DOHH2 (cell line): Measurements from ENCODE around the gene SLC7A6OS.

ENCODE experiments used
- H3F3A ChIP-seq: fragments of 200-600 bp; sonication (generic), shearing (Covaris generic); 2 replicates; pipeline ENCODE4 v1.6.0; 2016; ENCODE audit warnings: antibody characterized with exemption, mild to moderate bottlenecking; ENCODE audit not compliant: control insufficient read depth, insufficient read depth
- H3K27ac ChIP-seq: fragments of 200-600 bp; sonication (generic); 2 replicates; pipeline ENCODE4 v1.5.1; 2014; ENCODE audit warnings: low read depth, mild to moderate bottlenecking, low read length, moderate library complexity
- H3K27me3 ChIP-seq: fragments of 200-600 bp; sonication (generic); 2 replicates; pipeline ENCODE4 v1.6.1; 2014; ENCODE audit warnings: mild to moderate bottlenecking, low read length, mixed read lengths; ENCODE audit not compliant: control insufficient read depth
- H3K36me3 ChIP-seq: fragments of 200-600 bp; sonication (generic); 2 replicates; pipeline ENCODE4 v1.6.1; 2014; ENCODE audit warnings: mild to moderate bottlenecking, low read length, moderate library complexity, mixed read lengths; ENCODE audit not compliant: control insufficient read depth
- H3K4me1 ChIP-seq: fragments of 200-600 bp; sonication (generic); 2 replicates; pipeline ENCODE4 v1.6.1; 2014; ENCODE audit warnings: mild to moderate bottlenecking, low read length, mixed read lengths; ENCODE audit not compliant: control insufficient read depth
- H3K4me2 ChIP-seq: fragments of 200-600 bp; sonication (generic); 2 replicates; pipeline ENCODE4 v1.6.0; 2014; ENCODE audit warnings: mild to moderate bottlenecking, low read length, moderate library complexity
- H3K4me3 ChIP-seq: fragments of 200-600 bp; sonication (generic); 2 replicates; pipeline ENCODE4 v1.5.1; 2014; ENCODE audit warnings: mild to moderate bottlenecking, low read length, mixed read lengths
- H3K79me2 ChIP-seq: fragments of 200-600 bp; sonication (generic); 2 replicates; pipeline ENCODE4 v1.6.1; 2014; ENCODE audit warnings: mild to moderate bottlenecking, low read length, mixed read lengths; ENCODE audit not compliant: control insufficient read depth
- H3K9me2 ChIP-seq: fragments of 200-600 bp; sonication (generic); replicated peaks from 2 replicates; pipeline ENCODE4 v1.6.1; 2014; ENCODE audit warnings: mild to moderate bottlenecking, low read length, mixed read lengths; ENCODE audit not compliant: control insufficient read depth
- H3K9me3 ChIP-seq: fragments of 200-600 bp; sonication (generic); 2 replicates; pipeline ENCODE4 v1.6.1; 2014; ENCODE audit warnings: antibody characterized with exemption, low read length, mixed read lengths; ENCODE audit not compliant: control insufficient read depth, insufficient read depth
- H4K20me1 ChIP-seq: fragments of 200-600 bp; sonication (generic); 2 replicates; pipeline ENCODE4 v1.6.0; 2014; ENCODE audit warnings: low read depth, mild to moderate bottlenecking, antibody characterized with exemption, low read length, moderate library complexity; ENCODE audit not compliant: control insufficient read depth, insufficient read depth
- EZH2phosphoT487 ChIP-seq: fragments of 200-600 bp; sonication (generic); IDR thresholded peaks from 2 replicates; pipeline ENCODE4 v1.6.1; 2017; ENCODE audit warnings: borderline replicate concordance, mild to moderate bottlenecking, antibody characterized with exemption, low read length, moderate library complexity, mixed read lengths
- TF ChIP-seq, protein P1 (sequence below): fragments of 200-600 bp; sonication (generic); IDR thresholded peaks from one replicate; pipeline ENCODE4 v1.5.1; 2014; ENCODE audit warnings: antibody characterized with exemption, mild to moderate bottlenecking, low read depth, low read length; ENCODE audit not compliant: poor library complexity, severe bottlenecking

The SLC7A6OS gene

DNA sequence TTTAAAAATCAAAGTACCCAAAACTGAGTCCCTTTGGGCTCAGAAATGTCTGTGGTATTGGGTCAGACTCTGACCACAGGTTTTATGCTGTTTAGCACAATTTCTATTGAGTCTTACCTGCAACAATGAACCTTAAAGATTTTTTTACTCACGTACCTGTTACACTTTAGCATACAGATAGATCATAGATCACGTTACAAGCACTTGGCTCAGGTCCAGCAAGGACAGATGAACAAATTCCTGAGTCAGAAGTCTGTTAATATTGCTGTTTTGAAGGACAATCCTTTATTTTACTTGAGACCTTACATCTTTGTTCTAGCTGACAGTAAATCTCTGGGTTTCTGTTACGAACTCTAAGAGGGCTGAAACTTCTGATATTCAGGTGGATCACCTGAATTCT, 12.8 kb downstream of the SLC7A6OS start:
- H4K20me1 ChIP-seq, result 0 out of 2 replicates have a peak, but pooled peaks cover 2% of the 10 kb centered on the region
- peaks cover 91% of the 10 kb centered on the region for H3K36me3 ChIP-seq
- H3K9me2 ChIP-seq, result no peaks in the 10 kb centered on the region
- no peaks in the 10 kb centered on the region for H3K27me3 ChIP-seq
- H3K79me2 ChIP-seq, result no peaks in the 10 kb centered on the region
- H3K4me3 ChIP-seq, result no peak overlapping the region
- H3F3A ChIP-seq, result peaks cover 16% of the 10 kb centered on the region
- H3K9me3 ChIP-seq, result no peaks in the 10 kb centered on the region
- no peak overlapping the region for H3K4me2 ChIP-seq
- H3K27ac ChIP-seq, result no peak overlapping the region
- H3K4me1 ChIP-seq, result peaks cover 5% of the 10 kb centered on the region; the same call in 1 of the 2 replicates
- TF ChIP-seq, protein P1, sequence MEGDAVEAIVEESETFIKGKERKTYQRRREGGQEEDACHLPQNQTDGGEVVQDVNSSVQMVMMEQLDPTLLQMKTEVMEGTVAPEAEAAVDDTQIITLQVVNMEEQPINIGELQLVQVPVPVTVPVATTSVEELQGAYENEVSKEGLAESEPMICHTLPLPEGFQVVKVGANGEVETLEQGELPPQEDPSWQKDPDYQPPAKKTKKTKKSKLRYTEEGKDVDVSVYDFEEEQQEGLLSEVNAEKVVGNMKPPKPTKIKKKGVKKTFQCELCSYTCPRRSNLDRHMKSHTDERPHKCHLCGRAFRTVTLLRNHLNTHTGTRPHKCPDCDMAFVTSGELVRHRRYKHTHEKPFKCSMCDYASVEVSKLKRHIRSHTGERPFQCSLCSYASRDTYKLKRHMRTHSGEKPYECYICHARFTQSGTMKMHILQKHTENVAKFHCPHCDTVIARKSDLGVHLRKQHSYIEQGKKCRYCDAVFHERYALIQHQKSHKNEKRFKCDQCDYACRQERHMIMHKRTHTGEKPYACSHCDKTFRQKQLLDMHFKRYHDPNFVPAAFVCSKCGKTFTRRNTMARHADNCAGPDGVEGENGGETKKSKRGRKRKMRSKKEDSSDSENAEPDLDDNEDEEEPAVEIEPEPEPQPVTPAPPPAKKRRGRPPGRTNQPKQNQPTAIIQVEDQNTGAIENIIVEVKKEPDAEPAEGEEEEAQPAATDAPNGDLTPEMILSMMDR, result no peak
- TF ChIP-seq EZH2phosphoT487, result no peak

DNA sequence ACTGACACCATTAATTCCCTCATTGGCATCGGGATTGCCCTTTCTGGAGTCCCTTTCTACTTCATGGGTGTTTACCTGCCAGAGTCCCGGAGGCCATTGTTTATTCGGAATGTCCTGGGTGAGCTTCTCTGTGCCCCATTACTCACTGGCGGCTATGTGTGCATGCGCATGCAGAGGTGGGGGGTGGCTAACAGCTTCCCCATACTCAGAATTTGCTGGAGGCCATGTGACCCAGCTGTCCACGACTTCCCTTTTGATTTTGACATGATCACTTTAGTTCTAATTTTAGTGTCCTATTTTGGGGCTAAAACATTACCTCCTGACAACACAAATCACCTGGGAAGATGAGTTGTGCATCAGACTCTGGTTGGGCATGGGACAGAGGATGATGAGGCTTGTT, 14.1 kb downstream of the SLC7A6OS start:
- H3F3A ChIP-seq, result peaks cover 11% of the 10 kb centered on the region
- TF ChIP-seq EZH2phosphoT487, result no peak
- TF ChIP-seq, protein P1, result no peak
- no peaks in the 10 kb centered on the region for H3K79me2 ChIP-seq
- peaks cover 5% of the 10 kb centered on the region; the same call in 1 of the 2 replicates for H3K4me1 ChIP-seq
- H3K4me2 ChIP-seq, result no peak overlapping the region
- H3K4me3 ChIP-seq, result no peak overlapping the region
- H3K36me3 ChIP-seq, result peaks cover 89% of the 10 kb centered on the region
- no peaks in the 10 kb centered on the region for H3K27me3 ChIP-seq
- no peaks in the 10 kb centered on the region for H3K9me3 ChIP-seq
- no peaks in the 10 kb centered on the region for H3K9me2 ChIP-seq
- no peak overlapping the region for H3K27ac ChIP-seq
- no peaks in the 10 kb centered on the region for H4K20me1 ChIP-seq

DNA sequence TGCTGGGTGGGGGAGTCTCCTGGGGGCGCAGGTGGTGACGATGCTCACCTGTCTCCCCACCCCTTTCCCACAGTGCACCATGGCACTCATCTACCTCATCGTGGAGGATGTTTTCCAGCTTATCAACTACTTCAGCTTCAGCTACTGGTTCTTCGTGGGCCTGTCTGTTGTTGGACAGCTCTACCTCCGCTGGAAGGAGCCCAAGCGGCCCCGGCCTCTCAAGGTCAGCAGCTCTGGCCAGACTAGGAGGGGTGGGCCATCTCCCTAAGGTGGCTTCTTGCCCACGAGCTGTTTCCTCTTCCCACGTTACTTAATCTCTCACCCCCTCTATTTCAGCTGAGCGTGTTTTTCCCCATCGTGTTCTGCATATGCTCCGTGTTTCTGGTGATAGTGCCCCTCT, 14.5 kb downstream of the SLC7A6OS start:
- Histone ChIP-seq H4K20me1 (no peaks in the 10 kb centered on the region), H3K4me2 (no peak overlapping the region), H3K9me2 (no peaks in the 10 kb centered on the region), H3K27me3 (no peaks in the 10 kb centered on the region), H3K27ac (no peak overlapping the region), H3K79me2 (no peaks in the 10 kb centered on the region), H3F3A (peaks cover 8% of the 10 kb centered on the region), H3K9me3 (no peaks in the 10 kb centered on the region), H3K36me3 (peaks cover 91% of the 10 kb centered on the region), H3K4me1 (peaks cover 5% of the 10 kb centered on the region; the same call in 1 of the 2 replicates), H3K4me3 (no peak overlapping the region)
- no peak for TF ChIP-seq EZH2phosphoT487
- TF ChIP-seq, protein P1, result no peak
